ENCODE data around the gene APOBEC4. TPM values are rescaled to one million over a fixed set of nuclear protein-coding genes. Genes with fewer than 3 reads are reported as not detected.

Gene APOBEC4
- total and polyA plus RNA-seq, 2 donors, result not detected

Other genes starting within 250 kb of the APOBEC4 start
- 2.4 TPM for gene NMNAT2, start 234.9 kb downstream of the APOBEC4 start, total RNA-seq
- gene NMNAT2, start 234.9 kb downstream of the APOBEC4 start, polyA plus RNA-seq, result 1.4 TPM
- gene SMG7, start 180.8 kb downstream of the APOBEC4 start, total RNA-seq, result 47.5 TPM
- gene SMG7, start 180.8 kb downstream of the APOBEC4 start, polyA plus RNA-seq, result 23.6 TPM
- gene NCF2, start 62.9 kb downstream of the APOBEC4 start, total RNA-seq, result 8.6 TPM
- 5.8 TPM for gene NCF2, start 62.9 kb downstream of the APOBEC4 start, polyA plus RNA-seq
- 145 TPM for gene ARPC5, start 17.5 kb downstream of the APOBEC4 start, total RNA-seq
- gene ARPC5, start 17.5 kb downstream of the APOBEC4 start, polyA plus RNA-seq, result 104 TPM
- gene RGL1, start 151.8 kb upstream of the APOBEC4 start, total RNA-seq, result 69.4 TPM
- gene RGL1, start 151.8 kb upstream of the APOBEC4 start, polyA plus RNA-seq, result 15.7 TPM

Measured in urinary bladder (tissue), 2 donors.